SK-N-MC (cell line): ENCODE measurements around the gene AASS.

Experiments
- EZH2 ChIP-seq: fragments of 200-600 bp; sonication (generic); IDR thresholded peaks from one replicate; pipeline ENCODE4 v1.6.1; 2017; ENCODE audit warnings: antibody characterized with exemption
- POLR2AphosphoS5 ChIP-seq: IDR thresholded peaks from 2 replicates; pipeline ENCODE4 v1.6.1; 2012; ENCODE audit warnings: mild to moderate bottlenecking, low read depth, low read length, borderline replicate concordance

GRCh38 chr7:122063146-122063545 is 80.9 kb downstream of the AASS start:
- TF ChIP-seq EZH2: no peak
- no peak for TF ChIP-seq POLR2AphosphoS5
